NOMO-1 treated with DMSO at 0.1 percent for 48 hours (cell line): Measurements from ENCODE around the gene PHOX2A.

Experiments
- DNase-seq: peaks from one replicate; lab custom pipeline; 2025; ENCODE audit not compliant: unreplicated experiment; lab: John Stamatoyannopoulos, UW

The PHOX2A gene

DNA sequence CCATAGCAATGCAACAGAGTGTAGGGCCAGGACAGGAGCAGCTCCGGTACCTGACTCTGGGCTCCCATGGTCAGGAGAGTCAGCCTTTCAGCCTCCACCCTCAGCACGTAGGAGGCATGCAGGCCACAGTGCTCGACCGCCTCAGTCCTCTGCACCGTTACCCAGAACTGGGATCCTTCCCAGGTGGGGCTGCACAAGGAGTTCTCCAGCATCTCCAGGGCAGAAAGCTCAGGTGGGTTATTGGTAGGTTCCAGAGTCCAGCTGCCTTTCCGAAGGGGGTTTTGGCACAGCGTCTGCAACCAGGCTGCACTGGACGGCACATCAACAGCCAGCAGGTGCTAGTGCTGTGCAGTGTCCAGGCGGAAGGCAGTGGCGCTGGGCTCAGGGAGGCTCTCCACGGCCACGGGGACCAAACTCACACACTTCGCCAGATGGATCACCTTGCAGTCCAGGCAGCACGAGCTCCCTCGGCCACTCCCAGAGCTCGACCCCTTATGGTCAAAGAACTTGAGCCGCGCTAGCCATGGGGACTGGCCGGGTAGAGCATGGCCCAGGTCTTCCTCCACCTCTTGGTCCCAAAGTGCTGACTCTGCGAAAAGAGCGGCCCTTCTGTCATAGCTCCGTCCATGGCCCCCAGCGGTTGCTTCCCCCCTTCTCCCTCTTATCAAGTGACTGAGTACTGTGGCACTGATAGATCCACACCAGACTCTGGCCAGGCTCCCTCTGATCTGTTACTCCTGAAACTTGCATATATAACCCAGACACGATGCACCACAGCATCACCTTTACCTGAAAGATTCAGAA lies 6.9 kb upstream of the PHOX2A start:
- no peak for DNase-seq

DNA sequence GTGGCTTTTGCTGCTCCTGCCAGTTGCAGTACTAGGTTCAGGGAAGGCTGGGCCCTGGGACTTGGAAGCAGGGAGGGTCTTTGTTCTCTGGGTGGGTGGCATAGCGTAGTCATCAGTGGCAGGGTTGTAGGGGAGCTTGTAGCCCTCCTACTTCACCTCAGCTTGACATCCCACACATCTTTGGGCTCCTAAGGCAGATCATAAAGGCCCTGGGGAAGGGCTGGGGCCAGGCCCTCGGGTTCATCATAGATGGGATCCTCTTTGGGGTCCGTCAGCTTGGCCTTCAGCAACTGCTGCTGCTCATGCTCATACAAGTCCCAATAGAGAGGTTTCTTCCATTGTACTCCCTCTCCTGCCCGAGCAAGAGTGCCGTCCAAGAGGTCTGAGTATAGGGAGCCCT lies 6.0 kb upstream of the PHOX2A start:
- DNase-seq, result no peak

DNA sequence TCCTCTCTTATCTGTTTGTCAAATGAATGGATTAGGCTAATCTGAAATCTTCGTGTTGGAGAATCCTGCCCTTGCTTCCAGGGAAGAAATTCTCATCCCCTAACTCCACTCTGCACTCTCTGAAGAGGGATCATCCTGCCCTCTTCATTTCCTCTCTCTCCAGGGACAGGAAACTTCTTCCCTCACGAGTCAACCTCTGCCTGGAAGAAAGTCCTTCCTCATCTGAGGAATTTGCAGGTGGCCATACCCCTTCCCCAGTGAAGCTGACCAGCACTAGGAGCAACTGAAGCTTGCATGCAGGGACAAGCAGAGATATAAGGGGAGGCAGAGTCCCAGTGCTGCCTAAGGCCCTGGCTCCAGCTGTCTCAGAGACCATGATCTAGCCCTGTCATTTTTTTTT lies 3.6 kb upstream of the PHOX2A start:
- no peak for DNase-seq

DNA sequence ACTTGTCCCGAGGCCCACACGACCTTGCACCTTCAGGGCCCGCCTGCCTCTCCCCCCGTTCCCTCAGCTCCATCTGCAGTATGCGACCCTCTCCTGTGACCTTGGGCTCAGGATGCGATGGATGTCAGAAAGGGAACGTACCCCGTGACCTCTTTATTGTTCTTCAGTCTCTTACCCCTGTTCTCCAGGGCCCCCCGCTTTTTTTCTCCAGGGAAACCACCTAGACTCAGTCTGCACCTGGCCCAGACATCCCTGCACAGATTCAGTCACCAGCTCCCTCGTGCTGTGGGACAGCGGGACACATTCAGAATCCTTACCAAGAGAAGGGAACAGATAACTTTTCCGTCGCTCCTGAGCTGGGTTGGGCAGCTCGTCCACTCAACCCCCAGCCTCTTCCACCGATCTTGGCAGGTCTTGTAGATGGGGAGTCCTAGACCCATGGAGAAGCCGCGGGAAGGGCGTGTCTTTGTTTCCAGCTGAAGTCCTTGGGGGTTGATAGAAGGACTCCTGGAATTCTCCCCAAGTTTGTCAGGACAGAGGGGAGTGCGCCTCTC lies 1.4 kb upstream of the PHOX2A start:
- no peak for DNase-seq

DNA sequence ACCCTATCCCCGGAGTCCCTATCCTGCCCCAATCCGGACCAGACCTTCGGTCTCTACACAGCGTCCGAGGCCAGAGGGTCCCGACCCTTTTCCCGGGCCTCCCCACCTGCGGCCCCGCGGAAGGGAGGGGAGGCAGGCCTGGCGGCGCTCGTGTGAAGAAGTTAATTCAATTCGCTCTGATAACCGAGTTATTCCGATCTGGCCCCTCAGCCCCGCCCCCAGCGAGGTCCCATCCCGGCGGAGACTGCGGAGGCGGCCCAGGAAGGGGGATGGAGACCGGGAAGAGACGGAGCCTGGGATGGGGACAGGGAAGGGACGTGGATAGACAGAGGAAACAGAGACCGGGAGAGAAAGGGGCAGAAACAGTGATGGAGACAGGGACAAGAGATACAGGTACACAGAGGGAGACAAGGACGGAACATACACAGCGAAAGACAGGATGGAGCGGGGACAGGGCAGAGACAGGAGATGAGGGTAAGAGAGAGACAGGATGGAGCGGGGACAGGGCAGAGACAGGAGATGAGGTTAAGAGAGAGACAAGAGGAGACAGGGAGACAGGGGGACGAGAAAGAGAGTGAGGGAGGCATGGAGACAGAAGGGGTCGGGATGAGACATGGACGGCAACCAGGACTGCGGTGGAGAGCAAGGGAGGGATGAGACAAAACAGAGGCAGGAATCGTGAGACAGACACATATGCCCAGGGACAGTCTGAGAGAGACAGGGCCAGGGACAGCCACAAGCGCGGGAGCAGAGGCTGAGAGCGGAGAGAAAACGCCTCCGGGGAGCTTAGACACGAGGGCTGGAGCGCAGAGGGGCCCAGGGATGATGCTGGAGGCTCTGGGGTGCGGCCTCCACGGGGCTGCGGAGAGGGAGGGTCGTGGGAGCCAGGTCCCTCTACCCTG lies 636 bp upstream of the PHOX2A start:
- DNase-seq, result no peak

DNA sequence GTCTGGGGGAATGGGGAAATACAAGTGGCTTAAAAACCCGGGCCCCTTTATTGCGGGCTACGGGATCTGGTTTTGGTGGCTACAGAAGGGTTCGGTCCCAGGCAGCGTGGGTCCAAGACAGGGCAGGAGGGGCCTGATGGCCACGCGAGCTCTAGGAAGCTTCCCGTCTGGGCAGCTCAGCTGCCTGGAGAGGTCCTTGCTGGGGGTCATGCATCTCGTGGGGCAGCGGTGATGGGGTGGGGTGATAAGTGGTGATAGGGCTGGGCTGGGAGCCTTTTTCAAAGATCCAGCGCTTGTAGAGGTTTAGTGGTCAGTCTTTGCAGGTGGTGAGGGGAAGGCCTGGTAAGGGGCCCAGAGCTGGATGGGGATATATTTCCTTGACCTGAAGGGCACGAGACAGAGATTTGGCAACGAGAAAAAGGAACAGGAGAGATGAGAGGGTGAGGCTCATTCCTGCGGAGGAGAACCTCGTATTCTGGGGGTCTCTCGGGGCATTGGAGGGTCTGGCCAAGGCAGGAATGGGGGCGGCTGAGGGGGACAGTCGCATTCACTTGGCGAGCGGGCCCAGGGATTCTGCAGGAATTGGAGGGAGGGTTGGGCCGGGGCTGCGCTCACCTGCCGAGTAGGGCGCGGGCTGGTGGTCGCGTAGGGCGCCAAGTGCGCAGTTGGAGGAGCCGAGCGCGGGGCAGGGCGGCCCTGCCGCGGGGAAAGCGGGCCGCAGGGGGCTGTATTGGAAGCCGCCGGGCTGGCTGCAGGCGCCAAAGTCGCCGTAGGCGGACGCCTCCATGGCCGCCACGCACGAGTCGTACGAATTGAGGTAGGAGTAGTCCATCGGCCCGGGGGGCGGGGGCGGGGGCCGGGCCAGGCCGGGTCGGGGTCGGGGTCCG lies 560 bp downstream of the PHOX2A start:
- DNase-seq, result no peak

DNA sequence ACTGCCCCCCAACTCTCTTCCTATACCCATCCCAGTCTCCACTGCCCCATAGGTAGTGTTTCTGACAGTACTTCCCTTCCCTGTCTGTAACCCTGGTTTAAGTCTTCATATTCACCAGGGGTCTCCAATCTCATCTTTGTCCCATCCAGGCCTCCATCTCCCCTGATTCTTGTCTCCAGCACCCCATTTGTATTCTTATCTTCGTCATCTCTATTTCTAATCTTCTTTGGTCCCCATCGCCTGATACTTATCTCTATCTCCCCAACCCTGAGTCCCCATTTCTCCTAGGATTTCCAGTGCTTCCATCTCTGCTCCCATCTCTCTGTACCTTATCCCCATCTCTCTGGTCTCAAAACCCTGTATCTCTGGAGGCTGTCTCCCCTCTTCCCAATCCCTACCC lies 1.8 kb downstream of the PHOX2A start:
- DNase-seq, result no peak

DNA sequence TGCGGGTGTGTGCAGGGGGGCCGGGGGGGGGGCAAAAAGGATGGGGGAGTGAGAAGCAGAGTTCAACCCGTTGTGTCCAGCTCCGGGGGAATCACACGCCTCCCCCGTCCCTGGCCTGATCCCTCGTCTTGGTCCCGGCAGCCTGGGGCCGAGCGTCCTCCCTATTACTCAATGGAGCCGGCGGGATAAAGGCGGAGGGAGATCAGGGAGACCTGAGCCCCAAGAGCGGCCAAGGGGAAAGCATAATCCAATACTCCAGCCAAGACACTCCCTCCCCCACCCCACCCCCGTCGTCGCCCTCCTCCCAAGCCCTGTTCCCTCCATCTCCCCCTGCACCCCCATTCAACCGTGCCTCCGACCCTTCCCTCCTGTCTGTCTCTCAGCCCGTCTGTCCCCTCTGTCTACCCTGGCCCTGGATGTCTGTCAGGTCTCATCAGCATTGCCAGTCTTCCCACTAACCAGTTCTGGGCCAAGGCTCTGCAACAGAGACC lies 2.6 kb downstream of the PHOX2A start:
- DNase-seq, result no peak

DNA sequence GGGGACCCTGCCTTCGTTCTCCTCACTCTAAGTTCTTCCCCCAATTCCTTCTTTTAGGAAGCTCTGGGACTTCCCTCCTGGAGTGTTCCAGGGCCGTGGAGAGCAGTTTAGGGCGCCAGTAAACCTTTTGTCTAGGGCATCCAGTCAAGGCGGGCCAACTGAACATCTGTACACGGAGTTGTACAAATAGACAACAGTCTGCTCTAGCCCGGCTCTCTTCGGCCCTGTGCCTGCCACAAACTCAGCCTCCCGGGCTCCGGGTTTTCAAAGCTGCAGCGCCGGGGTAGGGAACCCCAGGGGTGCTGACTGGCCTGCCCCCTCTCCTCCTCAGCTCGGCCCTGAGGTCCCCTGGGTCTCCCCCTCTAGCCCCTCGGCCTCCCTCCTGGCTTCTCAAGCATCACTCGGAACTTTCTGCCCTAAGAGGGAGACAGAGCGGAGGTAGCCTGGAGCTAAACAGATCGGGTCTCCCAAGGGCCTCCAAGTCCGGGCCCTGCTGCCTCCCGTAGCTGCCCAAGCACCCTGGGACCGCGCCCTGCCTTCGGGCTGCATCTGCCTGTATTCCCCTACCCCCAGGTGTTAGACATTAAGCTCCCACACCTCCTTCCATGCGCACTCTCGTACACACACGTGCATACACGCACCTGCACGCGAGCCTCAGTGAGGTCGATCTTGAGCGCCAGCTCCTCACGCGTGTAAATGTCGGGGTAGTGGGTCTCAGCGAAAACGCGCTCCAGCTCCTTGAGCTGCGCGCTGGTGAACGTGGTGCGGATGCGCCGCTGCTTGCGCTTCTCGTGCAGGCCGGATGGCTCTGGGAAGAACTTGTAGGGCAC lies 3.3 kb downstream of the PHOX2A start:
- no peak for DNase-seq

DNA sequence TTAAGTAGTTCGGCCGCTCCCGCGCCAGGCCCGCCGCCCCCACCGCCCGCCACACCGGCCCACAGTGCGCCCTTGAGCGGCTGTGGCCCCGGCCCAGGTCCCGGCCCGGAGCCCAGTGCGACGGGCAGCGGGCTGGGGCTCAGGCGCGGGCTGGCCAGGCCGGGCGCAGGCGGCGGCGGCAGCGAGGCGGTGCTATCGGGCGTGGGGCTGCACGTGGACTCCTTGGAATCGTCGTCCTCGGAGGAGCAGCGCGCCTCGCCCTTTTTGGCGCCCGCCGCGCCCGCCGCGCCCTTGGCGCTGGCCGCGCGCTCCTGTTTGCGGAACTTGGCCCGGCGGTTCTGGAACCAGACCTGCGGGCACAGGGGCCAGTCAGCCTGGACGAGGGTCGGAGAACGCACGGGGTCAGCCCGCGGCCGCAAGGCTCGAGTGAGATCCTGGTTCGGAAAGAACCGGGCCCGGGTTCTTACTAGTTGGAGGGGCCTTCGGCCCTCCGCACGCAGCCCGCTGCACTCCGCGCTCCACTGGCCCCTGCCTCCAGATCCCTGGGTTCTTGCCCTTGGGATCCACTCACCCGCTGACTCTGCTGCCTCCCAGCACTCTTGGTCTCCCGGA lies 4.0 kb downstream of the PHOX2A start:
- peak; percentile 29 for DNase-seq

DNA sequence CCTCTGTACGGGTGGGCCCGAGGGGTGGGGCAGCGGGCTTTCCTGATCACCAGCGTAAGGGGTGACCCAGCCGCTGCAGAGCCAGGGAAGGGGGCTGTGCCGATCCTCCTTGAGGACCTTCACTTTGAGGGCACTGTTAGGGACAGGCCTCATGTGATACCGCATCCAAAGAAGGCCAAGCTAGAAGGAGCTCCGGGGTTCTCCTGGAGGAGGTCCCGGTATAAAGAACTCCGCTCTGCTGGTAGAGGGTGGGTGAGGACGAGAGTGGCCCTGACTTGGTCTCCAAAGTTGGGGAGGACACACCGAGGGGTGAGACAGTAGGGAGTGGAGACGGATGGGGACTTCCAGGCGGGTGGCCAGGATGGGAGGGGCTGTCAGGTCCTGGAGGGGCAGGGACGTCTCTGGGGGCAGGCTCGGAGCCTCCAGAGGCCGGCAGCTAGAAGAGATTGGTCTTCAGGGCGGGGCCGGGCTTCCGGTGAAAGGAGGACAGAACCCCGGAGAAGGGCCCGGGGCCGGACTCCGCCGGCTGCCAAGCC lies 4.6 kb downstream of the PHOX2A start:
- DNase-seq, result peak; percentile 29

DNA sequence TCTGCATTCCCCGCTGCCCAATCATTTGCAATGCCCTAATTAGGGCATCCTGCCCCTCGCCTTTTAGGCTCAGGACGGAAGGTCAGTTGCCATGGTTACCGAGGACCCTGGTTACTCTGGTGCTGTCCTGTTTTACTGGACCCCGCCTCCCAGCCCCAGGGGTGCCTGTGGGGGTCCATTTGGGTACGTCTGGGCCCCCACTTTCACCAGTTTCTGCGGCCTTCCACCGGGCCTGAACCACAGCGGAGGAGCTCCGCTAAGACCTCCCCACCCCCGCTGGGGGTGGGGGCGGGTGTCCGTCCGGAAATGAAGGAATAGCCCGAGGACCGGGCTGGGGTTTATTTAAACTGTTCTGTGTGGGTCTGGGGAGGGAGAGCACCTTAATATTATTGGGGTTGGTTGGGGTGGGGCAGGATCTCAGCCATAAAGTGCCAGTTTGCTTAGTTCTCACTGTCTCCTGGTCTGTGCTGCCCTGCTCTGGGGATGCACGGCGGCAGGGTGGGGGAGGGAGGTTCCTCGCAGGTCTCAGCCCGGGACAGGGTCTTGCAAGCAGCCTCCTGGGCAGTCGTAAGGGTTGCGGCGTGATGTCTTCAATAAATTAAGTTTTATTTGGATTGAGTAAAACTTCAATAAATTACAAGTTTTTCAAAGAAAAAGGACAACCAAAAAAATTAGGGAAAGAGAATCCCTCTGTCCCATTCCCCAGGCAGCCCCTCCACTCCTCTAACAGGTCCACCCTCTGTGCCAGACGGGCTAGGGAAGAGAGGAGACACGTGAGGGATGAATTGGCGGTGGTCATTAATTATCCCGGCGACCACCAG lies 5.3 kb downstream of the PHOX2A start:
- no peak for DNase-seq

DNA sequence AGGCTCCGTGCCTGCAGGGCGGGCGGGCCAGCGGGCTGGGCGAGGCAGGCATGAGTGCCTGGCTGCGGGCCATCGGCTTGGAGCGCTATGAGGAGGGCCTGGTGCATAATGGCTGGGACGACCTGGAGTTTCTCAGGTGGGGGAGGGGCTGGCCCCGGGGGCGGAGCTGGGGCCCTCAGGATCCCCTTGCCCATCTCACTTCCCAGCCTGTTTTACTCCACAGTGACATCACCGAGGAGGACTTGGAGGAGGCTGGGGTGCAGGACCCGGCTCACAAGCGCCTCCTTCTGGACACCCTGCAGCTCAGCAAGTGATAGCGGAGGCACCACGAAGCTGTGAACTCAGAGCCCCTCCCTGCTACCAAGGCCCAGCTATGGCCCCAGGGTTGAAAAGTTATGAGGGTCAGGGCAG lies 5.9 kb downstream of the PHOX2A start:
- peak; percentile 41 for DNase-seq

DNA sequence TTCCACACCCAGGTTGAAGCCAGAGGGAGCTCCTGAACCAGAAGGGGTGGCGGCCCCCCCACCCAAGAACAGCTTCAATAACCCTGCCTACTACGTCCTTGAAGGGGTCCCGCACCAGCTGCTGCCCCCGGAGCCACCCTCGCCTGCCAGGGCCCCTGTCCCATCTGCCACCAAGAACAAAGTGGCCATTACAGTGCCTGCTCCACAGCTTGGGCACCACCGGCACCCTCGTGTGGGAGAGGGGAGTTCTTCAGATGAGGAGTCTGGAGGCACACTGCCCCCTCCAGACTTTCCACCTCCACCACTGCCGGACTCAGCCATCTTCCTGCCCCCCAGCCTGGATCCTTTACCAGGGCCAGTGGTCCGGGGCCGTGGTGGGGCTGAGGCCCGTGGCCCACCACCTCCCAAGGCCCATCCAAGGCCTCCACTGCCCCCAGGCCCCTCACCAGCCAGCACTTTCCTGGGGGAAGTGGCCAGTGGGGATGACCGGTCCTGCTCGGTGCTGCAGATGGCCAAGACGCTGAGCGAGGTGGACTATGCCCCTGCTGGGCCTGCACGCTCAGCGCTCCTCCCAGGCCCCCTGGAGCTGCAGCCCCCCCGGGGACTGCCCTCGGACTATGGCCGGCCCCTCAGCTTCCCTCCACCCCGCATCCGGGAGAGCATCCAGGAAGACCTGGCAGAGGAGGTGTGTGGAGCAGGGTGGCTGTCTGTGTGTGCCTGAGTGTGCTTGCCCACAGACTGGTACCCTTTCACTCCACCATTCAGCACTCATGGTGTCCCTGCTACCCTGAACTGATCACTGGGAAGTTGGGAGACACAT lies 6.7 kb downstream of the PHOX2A start:
- no peak for DNase-seq

DNA sequence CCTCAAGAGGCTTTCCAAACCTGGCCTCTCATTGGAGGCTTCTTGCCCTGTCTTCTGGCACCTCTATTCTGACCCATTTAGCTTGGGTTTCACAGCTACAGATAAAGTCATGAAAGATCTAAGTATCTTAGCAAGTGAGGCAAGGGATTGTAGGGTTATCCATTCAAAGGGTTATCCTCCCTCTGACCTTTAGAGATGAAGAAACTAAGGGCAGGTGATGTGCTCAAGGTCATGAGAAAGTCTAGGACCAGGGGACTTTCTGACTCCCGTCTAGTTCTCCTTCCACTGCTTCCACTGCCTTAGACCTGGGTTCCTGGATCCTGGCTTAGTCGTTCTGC lies 7.2 kb downstream of the PHOX2A start:
- no peak for DNase-seq

DNA sequence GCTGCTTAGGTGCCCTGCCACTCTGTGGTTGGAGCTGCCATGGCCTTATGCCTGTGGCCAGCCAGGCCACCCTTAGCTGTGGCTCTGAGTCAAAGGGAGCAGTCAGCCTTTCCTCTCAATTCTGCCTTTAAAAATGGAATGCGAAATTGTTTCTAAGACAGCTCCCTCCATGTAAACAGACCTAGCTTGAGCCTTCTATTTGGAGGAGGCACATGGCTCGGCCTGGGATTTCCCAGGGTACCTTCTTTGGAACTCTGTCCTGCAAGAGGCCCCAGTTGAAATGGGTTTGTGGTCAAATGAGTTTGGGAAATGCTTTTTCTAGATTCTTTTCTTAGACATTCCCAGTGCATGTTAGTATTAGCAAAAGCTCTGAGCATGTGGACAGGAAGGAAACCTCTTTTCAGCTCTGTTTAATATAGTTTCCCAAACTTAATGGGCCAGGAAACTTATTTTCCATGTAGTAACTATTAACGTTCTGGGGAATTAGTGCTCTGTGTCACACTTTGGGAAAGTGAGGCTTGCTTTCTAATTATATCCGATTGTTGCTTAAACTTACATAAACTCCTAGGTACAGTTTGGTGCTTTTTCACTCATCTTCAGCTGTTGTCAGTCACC lies 7.8 kb downstream of the PHOX2A start:
- no peak for DNase-seq

DNA sequence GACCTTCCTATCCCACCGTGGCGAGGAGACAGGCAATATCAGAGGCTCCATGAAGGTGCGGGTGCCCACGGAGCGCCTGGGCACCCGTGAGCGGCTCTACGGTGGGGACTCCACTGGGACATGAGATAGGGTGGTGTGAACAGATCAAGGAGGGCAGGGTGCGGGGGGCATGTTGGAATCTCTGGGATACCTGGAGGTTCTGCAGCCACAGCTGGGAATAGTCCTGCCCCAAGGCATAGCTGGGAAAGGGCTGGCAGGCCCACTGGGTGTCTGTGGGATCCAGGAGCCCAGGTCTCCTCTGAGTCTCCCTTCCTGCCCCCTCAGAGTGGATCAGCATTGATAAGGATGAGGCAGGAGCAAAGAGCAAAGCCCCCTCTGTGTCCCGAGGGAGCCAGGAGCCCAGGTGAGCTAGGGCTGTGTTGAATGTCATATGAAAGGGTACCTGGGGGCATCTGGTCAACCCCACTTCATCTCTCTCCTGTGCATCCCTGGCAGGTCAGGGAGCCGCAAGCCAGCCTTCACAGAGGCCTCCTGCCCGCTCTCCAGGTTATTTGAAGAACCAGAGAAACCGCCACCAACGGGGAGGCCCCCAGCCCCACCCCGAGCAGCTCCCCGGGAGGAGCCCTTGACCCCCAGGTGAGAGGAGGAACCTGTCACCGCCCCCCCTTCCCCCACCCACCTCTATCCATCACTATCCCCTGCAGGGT lies 8.5 kb downstream of the PHOX2A start:
- no peak for DNase-seq
